Measurements from ENCODE around the gene TMC3. TPM values are rescaled to one million over a fixed set of nuclear protein-coding genes. Genes with fewer than 3 reads are reported as not detected.

Gene TMC3
- polyA plus RNA-seq, 1 of the 3 experiments (the other 2 are of a cell fraction) = not detected

DNA sequence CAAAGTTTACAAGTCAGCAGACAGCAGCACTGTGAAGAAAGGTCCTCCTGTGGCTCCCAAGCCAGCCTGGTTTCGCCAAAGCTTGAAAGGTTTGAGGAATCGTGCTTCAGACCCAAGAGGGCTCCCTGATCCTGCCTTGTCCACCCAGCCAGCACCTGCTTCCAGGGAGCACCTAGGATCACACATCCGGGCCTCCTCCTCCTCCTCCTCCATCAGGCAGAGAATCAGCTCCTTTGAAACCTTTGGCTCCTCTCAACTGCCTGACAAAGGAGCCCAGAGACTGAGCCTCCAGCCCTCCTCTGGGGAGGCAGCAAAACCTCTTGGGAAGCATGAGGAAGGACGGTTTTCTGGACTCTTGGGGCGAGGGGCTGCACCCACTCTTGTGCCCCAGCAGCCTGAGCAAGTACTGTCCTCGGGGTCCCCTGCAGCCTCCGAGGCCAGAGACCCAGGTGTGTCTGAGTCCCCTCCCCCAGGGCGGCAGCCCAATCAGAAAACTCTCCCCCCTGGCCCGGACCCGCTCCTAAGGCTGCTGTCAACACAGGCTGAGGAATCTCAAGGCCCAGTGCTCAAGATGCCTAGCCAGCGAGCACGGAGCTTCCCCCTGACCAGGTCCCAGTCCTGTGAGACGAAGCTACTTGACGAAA is 74.3 kb downstream of the TMC3 start:
- no peak for DNase-seq
- Histone ChIP-seq H3K4me2 (no peak overlapping the region), H3K9ac (no peak overlapping the region), H3F3A (replicated peaks; ENCODE audit: insufficient read depth) (no peaks in the 10 kb centered on the region), H3K79me2 (ENCODE audit: insufficient read depth) (no peaks in the 10 kb centered on the region), H4K20me1 (ENCODE audit: insufficient read depth) (no peaks in the 10 kb centered on the region), H3K36me3 (replicated peaks in 1 of 2; ENCODE audit: control insufficient read depth in 1 of 2, insufficient read depth in 2 of 2, low read length in 1 of 2) (no peaks in the 10 kb centered on the region), H3K4me3 (ENCODE audit: low read depth in 2 of 2, low read length in 1 of 2) (no peak overlapping the region), H3K9me2 (no peaks in the 10 kb centered on the region), H2AFZ (ENCODE audit: low read depth) (no peak overlapping the region), H3K27me3 (ENCODE audit: insufficient read depth) (peaks cover 14% of the 10 kb centered on the region; the same call in 1 of the 2 replicates), H3K4me1 (ENCODE audit: control insufficient read depth in 1 of 2, insufficient read depth in 2 of 2, low read depth in 1 of 2, low read length in 1 of 2) (peaks cover 11 to 17% of the 10 kb centered on the region in 2 experiments; a peak in 3 of 4 replicates), H3K27ac (ENCODE audit: low read depth in 2 of 2, low read length in 1 of 2) (no peak overlapping the region), H3K9me3 (no peaks in the 10 kb centered on the region)
- WGBS (ENCODE audit: low lambda C conversion rate) = 52% methylated on average over 7 of the region's 14 CpGs
- CTCF ChIA-PET = interaction anchor here (1.0 to 2.4 kb wide), 7 partner anchors 9 to 193 kb away, joined by 3 to 10 read pairs (median 5); no protein-coding TSS in a partner anchor
- no peak for TF ChIP-seq SIN3A (IDR thresholded peaks at IDR 0.05; ENCODE audit: borderline replicate concordance, low read depth, low read length)
- TF ChIP-seq, protein P1, sequence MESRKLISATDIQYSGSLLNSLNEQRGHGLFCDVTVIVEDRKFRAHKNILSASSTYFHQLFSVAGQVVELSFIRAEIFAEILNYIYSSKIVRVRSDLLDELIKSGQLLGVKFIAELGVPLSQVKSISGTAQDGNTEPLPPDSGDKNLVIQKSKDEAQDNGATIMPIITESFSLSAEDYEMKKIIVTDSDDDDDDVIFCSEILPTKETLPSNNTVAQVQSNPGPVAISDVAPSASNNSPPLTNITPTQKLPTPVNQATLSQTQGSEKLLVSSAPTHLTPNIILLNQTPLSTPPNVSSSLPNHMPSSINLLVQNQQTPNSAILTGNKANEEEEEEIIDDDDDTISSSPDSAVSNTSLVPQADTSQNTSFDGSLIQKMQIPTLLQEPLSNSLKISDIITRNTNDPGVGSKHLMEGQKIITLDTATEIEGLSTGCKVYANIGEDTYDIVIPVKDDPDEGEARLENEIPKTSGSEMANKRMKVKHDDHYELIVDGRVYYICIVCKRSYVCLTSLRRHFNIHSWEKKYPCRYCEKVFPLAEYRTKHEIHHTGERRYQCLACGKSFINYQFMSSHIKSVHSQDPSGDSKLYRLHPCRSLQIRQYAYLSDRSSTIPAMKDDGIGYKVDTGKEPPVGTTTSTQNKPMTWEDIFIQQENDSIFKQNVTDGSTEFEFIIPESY (IDR thresholded peaks at IDR 0.05; ENCODE audit: borderline replicate concordance, low read depth) = no peak
- no peak for TF ChIP-seq USF1 (IDR thresholded peaks at IDR 0.05; ENCODE audit: borderline replicate concordance, low read depth)
- no peak for TF ChIP-seq FOSL2 (IDR thresholded peaks at IDR 0.05; ENCODE audit: borderline replicate concordance, low read depth)
- no peak for TF ChIP-seq TAF1 (IDR thresholded peaks at IDR 0.05; ENCODE audit: borderline replicate concordance, low read depth, low read length)
- no peak for TF ChIP-seq NRF1 (IDR thresholded peaks at IDR 0.05; ENCODE audit: low read depth, low read length)
- no peak for TF ChIP-seq CTCF (IDR thresholded peaks at IDR 0.05)
- TF ChIP-seq RFX5 (IDR thresholded peaks at IDR 0.05; ENCODE audit: low read length) = no peak
- no peak for TF ChIP-seq MEF2A (IDR thresholded peaks at IDR 0.05; ENCODE audit: borderline replicate concordance, low read depth)
- no peak for TF ChIP-seq SMC3 (IDR thresholded peaks at IDR 0.05; ENCODE audit: low read depth, low read length)
- no peak for TF ChIP-seq GATA2 (CRISPR knock-in tag; IDR thresholded peaks at IDR 0.05)
- no peak for TF ChIP-seq GABPA (IDR thresholded peaks at IDR 0.05; ENCODE audit: low read depth)
- no peak for TF ChIP-seq POLR2AphosphoS5 (IDR thresholded peaks at IDR 0.05; ENCODE audit: low read depth, low read length)
- TF ChIP-seq FOXJ3 (CRISPR knock-in tag; IDR thresholded peaks at IDR 0.05) = no peak
- TF ChIP-seq USF2 (IDR thresholded peaks at IDR 0.05; ENCODE audit: borderline replicate concordance, low read depth, low read length) = no peak
- no peak for TF ChIP-seq YY1 (IDR thresholded peaks at IDR 0.05; ENCODE audit: low read depth)
- TF ChIP-seq TCF12 (IDR thresholded peaks at IDR 0.05) = no peak
- TF ChIP-seq NFIC (IDR thresholded peaks at IDR 0.05; ENCODE audit: borderline replicate concordance) = no peak
- no peak for TF ChIP-seq RXRA (IDR thresholded peaks at IDR 0.05; ENCODE audit: borderline replicate concordance, low read depth)
- no peak for TF ChIP-seq JUND (IDR thresholded peaks at IDR 0.05)
- POLR2A ChIA-PET = no interaction called here
